K562 (cell line): Measurements from ENCODE around the gene GALNT12.

Source experiments
- CBX1 ChIP-seq: sonication (generic); IDR thresholded peaks from 2 replicates; pipeline ENCODE4 v1.6.1; 2016; ENCODE audit warnings: antibody characterized with exemption, low read depth, mild to moderate bottlenecking
- CTCF ChIP-seq, 3 experiments: IDR thresholded peaks in 2 of 3; conservative IDR thresholded peaks in 1 of 3; 2 replicates each; pipeline ENCODE4 v1.5.1; 2011 to 2012; ENCODE audit warnings: low read length in 3 of 3, mild to moderate bottlenecking in 3 of 3, control low read depth in 2 of 3, improper control_type of control experiment in 1 of 3, inconsistent platforms in 1 of 3, low read depth in 1 of 3, mixed read lengths in 1 of 3, moderate library complexity in 1 of 3; ENCODE audit not compliant: insufficient read depth in 2 of 3
- HBP1 ChIP-seq: fragments of 450-650 bp; formaldehyde crosslinking; IDR thresholded peaks from 2 replicates; pipeline ENCODE4 v1.4.0; 2022; ENCODE audit warnings: missing genetic modification characterization
- NR3C1 ChIP-seq: sonication (generic); formaldehyde crosslinking; IDR thresholded peaks from 2 replicates; pipeline ENCODE4 v1.8.1; 2022; ENCODE audit warnings: missing genetic modification reagents
- POLR2AphosphoS5 ChIP-seq: IDR thresholded peaks from 2 replicates; pipeline ENCODE4 v1.6.1; 2011; ENCODE audit warnings: mild to moderate bottlenecking, low read depth, low read length, moderate library complexity; ENCODE audit not compliant: control insufficient read depth, insufficient read depth
- PRDM10 ChIP-seq: fragments of 450-650 bp; IDR thresholded peaks from 2 replicates; pipeline ENCODE4 v1.6.1; 2018; ENCODE audit not compliant: partially characterized antibody
- RBFOX2 ChIP-seq: fragments of 200-400 bp; formaldehyde crosslinking; IDR thresholded peaks from 2 replicates; pipeline ENCODE4 v1.6.1; 2017; ENCODE audit warnings: low read depth, mild to moderate bottlenecking, low read length, moderate library complexity
- SPI1 ChIP-seq: IDR thresholded peaks from 2 replicates; pipeline ENCODE4 v1.6.1; 2011; ENCODE audit warnings: low read depth, low read length, control low read depth, borderline replicate concordance
- USF2 ChIP-seq: sonication (generic); formaldehyde crosslinking; IDR thresholded peaks from 2 replicates; pipeline ENCODE4 v1.5.0; 2020; ENCODE audit warnings: missing genetic modification reagents
- ZBTB8A ChIP-seq: fragments of 450-650 bp; IDR thresholded peaks from 2 replicates; pipeline ENCODE4 v1.6.1; 2018; ENCODE audit warnings: mild to moderate bottlenecking, moderate library complexity; ENCODE audit not compliant: partially characterized antibody
- ZC3H8 ChIP-seq: fragments of 450-650 bp; IDR thresholded peaks from 2 replicates; pipeline ENCODE4 v1.6.1; 2017
- ZNF324 ChIP-seq: fragments of 250-450 bp; sonication (Bioruptor Pico); IDR thresholded peaks from 2 replicates; pipeline ENCODE4 v1.4.0; 2020; ENCODE audit warnings: mild to moderate bottlenecking
- ZNF644 ChIP-seq: fragments of 200-800 bp; sonication (Bioruptor generic); IDR thresholded peaks from 2 replicates; pipeline ENCODE4 v1.6.1; 2016; ENCODE audit warnings: low read depth, missing genetic modification characterization, missing compliant biosample characterization

- TF ChIP-seq POLR2AphosphoS5 (no peak), ZBTB8A (no peak), USF2 (no peak), SPI1 (no peak), CTCF (IDR thresholded peaks at IDR 0.05 in 2 of 3, conservative IDR thresholded peaks at IDR 0.05 in 1 of 3; ENCODE audit: insufficient read depth in 2 of 3, low read depth in 1 of 3, low read length in 3 of 3) (no peak), ZNF644 (tag) (no peak), ZNF324 (CRISPR knock-in tag) (no peak), NR3C1 (CRISPR knock-in tag) (no peak), CBX1 (no peak), RBFOX2 (no peak), HBP1 (CRISPR knock-in tag) (no peak), ZC3H8 (no peak), PRDM10 (no peak)
These were observed 73.0 kb downstream of the GALNT12 start for GRCh38 chr9:98880311-98881015.
